GM18909 (cell line): ENCODE measurements around the gene CSNK2A1.
A peak's percentile ranks its signal among the peaks of the same experiment; 100 is the strongest.
"Not testable (repeated sequence)": the region's sequence is repeated elsewhere in the genome, so short reads cannot be mapped to it uniquely, and the experiment has no call there.

ENCODE experiments used
- ATAC-seq: cut with Tn5 transposase; IDR thresholded peaks from one replicate; pipeline ENCODE4 v1.9.1; 2021; ENCODE audit warnings: mild to moderate bottlenecking; ENCODE audit not compliant: unreplicated experiment, poor library complexity

CSNK2A1 gene

DNA sequence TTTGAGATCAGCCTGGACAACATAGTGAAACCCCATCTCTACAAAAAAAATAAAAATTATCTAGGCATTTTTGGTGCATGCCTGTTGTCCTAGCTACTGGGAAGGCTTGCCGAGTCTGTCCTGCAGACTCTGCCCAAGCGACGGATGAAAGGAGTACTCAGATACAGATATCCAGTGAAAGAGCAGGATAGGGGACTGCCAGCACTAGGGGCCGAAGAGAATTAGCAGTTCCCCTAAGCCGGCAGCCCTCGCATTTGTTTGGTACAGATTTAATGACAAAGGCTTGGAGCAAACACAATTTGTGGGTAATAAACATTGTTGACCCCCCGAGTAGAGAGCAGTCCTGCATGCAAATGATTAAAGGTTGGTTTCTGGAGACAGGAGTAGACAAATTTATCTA, 75.8 kb downstream of the CSNK2A1 start:
- ATAC-seq, result no peak

DNA sequence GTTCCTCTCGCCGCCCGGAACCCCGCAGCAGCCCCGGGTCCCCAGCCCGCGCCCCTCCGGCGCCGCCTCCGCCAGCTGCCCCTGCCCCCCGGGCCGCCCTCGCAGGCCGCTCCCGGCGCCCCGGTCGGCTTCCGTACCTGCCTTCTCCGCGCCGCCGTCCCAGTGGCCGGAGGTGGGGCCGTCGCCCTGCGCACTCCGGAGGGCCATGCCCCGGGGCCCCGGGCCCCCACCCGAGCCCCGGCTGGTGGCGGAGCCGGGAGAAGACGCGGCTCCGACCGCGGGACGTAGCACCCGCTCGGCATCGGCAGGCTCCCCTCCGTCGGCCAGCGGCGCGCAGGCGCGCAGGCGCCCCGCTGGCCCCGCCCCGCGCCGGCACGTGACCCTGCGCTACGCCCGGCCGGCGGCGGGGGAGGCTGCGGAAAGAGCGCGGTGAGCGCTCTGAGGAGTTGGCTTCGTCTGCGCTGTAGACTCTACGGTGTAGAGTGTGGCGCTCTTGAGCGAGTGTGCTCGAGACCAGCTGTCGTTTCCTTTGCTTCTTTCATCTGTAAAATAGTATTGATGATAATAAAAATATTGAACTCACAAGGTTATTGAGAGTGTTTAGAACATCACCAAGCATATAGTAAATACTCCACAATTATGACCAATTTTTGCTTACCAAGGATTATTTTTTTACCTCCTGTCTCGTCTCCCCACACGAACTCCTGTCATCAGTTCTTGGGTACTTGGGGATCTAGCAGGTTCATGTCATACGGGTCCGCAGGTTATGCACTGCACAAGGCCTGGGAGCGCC, 81.2 kb downstream of the CSNK2A1 start, which contains the start of gene TBC1D20:
Gene TBC1D20, minus strand, starts transcription at position 335 of the 793 bp plus-strand sequence. Its CDS starts 128 bp downstream, at position 207.
- peak; percentile 95 for ATAC-seq

DNA sequence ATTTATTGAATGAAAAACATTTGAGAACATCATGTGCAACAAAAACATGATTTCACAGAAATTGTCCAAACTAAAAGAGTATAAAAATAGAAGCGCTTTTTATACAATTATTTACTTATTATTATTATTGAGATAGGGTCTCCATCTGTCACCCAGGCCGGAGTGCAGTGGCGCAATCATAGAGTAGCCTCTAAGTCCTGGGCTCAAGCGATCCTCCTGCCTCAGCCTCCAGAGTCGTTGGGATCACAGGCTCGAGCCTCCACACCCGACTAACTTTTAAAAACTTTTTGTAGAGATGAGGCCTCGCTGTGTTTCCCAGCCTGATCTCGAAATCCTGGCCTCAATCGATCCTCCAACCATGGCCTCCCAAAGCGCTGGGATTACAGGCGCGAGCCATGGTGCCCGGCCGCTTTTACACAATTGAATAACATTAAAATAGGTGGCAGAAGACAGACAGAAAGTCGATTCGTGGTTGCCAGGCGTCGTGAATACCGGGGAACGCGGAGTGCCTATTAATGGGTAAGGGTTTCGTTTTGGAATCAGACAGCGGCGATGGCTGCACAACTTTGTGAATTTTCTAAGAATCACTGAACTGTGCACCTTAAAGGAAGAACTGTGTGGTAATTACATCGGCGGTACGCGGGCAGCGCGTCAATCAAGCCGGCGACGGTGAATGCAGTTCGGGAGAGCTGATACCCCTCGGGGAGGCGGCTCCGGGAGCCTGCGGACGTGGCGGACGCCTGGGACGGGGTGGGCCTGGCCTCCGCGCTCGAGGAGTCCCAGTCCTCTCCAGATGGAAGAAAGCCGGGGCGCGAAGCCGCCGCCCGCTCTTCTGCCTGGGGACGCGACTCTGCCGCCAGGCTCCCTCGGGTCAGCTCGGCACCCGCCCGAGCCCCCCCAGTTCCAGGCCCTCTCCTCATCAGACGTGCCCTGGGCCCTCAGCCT, 82.1 kb downstream of the CSNK2A1 start:
- peak; percentile 44 for ATAC-seq

DNA sequence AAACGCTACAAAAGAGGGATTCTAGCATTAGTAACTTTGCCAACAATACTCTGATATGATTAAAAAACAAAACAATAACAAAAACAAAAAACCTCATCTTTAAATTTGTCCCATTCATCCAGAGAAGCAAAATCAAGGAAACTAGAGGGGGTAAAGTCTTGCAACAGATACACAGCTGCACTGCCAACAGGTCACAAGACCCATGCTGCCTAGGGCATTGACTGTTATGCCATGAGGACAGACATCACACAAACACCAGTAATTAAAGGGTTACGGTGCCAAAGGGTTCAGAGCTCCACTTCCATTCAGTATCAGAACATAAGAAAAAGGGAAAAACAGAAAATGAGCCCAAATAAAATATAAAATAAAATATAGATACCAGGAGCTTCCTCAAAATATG, 82.9 kb downstream of the CSNK2A1 start:
- no peak for ATAC-seq

DNA sequence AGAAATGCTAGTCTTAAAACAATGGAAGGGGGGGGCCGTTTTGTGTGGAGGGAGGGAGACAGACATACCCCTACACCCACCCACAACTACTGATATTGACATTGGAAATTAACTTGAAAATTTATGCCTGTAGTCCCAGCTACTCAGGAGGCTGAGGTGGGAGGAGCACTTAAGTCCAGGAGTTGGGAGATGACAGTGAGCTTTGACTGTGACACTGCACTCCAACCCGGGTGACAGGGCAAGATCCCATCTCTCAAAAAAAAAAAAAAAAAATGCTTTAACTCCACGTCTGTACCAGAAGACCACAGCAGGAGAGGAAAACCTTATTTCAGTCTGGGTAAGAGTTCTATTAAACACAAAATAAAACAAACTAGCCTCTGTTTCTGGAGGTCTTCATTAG, 83.4 kb downstream of the CSNK2A1 start:
- no peak for ATAC-seq

DNA sequence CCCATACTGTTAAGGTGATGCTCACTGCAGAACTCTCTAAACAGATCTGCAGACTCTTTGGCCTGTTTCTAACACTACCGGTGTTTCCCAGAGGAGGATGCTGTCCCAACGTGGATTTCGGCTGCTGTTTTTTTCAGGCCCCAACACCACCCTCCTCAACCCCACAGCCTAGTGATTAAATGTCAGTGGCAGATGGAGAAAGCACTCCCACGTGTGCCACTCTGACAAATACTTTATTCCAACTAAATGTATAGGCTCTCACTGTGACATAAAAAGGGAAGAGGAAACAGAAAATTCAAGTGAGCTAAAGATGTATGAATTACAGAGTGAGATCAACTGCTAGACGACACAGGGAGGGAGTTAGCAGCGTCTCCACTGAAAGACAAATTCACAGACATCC, 84.8 kb downstream of the CSNK2A1 start:
- no peak for ATAC-seq

DNA sequence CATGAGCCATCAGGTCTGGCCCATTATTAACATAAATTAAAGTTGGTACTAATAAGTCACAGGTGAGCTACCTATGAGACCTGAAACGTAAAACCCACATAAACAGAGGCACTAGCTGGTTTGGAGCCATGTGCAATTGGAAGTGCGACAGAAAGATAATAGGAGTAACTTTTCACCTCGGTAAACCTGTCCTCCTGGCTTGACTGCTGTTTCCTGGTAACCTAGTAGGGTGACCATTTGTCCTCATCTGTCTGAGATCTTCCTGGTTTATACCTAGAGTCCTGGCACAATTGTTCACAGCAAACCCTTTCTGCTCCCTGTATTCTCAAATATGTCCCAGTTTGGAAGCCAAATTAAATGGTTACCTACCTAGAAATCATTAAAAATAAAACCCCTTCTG, 88.6 kb downstream of the CSNK2A1 start:
- ATAC-seq, result no peak

DNA sequence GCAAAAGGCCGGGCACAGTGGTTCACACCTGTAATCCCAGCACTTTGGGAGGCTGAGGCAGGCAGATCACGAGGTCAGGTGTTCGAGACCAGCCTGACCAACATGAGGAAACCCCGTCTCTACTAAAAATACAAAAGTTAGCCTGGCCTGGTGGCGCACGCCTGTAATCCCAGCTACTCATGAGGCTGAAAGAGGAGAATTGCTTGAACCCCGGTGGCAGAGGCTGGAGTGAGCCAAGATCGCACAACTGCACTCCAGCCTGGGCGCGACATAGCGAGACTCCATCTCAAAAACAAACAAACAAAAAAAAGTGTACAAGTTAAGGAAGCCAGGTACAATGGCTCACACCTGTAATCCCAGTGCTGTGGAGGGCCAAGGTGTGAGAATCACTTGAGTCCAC, 91.6 kb downstream of the CSNK2A1 start:
- ATAC-seq, result not testable (repeated sequence)

DNA sequence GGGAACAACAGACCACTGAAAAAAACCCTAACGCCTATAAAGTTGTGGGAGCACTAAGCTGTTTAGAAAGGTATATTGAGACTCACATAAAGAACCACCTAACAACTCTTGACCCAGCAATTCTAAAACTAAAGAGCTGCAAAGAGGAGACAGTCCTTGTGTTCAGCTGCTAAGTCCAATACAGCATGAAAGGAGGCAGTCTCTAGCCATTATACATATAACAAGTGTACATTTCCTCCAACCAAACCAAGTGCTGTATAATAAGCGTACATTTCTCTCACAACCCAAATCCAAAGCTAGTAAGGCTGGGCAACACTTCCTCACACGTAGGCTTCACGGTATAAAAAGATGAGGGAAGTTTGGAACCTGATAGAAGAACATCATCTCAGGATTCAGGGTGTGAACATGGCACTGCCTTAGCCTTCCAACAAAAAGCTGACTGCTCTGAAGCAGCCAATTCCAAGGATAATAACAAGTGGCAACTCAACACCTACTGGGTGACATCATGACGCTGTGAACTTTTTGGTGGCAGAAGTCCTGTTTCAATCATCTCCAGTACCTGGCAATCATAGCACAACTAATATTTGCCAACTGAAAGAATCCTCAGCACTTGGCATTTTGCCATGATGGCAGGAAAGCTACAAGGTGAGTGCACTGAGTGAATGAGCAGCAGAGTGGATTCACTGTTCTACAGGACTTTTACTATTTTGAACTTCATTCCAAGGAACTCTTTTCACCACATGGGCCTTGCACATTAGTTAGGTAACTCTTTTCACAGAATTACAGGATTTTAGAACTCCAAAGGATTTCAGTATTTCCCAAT, 97.9 kb downstream of the CSNK2A1 start:
- no peak for ATAC-seq

DNA sequence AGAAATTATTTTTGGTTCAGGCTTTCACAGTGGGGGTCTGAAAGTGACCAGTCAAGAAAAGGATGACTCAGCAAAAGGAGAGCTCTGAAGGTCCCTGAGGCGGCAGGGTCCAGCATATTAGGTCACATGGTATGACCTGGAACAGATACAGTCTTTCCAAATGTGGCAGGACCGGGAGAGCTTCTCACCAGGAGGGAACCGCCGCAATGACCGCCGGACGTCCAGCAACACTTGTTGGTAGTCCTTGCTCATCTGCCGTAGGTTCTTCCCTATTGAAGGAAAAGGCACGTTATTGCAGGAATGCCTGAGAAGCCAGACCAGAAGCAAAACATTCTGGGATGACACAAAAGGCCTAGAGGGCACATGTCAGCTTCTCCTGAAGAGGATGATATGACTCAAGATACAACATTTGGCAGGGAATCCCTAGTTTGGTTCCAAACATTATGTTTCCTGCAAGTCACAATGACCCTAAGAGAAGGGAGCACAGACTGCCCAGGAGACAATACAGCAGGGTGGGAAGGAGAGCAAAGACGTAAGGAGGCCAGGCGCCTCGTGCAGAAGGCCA, 98.6 kb downstream of the CSNK2A1 start:
- no peak for ATAC-seq

DNA sequence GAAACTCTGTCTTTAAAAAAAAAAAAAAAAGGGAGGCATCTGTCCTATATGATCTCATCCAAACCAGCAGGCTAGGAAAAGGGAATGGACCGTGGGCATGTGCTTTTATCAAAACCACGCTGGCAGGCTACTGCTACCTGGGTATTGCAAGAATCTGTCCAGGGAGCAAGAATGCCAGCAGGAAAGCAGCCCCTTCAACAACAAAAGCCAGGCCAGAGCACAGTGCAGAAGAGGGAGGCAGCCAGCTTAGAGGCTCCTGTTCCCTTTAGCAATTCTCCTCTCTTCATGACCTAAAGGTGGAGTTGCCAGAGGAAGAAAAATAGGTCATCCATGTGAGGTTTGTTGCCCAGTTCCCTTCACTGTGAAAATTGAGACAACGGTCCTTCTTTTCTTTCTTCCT, 99.5 kb downstream of the CSNK2A1 start:
- ATAC-seq, result no peak

DNA sequence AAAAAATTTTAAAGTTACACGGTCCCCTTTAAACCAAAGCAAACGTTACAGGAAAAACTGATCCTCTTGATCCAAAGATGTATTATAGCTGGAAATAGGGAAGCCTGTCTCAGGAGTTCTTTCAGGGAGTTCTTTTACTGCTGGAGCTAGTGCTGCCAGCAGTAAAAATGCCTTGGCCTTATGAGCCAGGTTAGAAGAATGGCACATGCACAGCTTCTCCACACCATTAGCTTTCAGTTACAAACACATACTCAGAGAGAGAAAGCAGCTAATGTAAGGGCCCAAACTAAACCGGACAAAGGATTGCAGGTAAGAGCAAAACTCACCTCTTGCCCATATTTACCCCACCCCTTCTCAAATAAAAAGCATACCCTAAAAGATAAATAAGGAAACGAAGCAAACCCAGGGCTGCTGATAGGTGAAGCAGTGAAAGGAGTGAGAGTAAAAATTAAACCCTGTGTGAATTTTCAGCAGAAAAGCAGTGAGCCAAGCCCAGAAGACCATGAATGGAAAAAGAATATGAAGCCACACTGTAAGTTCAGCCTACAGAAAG, 100.3 kb downstream of the CSNK2A1 start:
- ATAC-seq, result no peak

DNA sequence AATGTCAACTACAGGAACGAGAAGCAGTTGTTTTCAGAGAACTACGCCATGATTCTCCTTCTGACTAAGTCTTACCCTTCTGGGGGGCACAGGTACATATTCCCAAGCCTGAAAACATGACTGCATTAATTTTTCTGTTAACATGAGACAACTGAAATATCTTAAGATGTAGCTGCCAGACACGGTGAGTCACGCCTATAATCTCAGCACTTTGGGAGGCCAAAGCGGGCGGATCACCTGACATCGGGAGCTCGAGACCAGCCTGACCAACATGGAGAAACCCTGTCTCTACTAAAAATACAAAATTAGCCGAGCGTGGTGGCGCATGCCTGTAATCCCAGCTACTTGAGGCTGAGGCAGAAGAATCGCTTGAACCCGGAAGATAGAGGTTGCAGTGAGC, 103.0 kb downstream of the CSNK2A1 start:
- no peak for ATAC-seq

DNA sequence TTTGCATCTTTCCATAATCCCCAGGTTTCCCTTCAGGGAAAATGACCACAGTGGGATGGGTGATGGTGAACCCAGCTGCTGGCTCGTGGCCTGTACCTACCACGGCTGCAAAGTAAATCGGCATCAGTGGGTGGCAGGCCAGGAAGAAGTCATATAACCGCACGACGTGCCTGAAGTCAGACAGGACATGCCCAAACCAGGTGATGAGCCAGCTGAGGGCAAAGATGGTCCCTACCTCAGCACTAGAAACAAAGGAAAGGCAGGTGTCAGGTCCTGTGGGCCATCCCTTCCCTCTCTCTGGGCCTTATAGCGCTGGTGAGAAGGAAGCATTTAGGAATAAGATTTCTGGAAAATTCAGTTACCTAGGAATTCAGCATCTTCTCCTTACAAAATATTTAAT, 103.4 kb downstream of the CSNK2A1 start:
- ATAC-seq, result no peak

DNA sequence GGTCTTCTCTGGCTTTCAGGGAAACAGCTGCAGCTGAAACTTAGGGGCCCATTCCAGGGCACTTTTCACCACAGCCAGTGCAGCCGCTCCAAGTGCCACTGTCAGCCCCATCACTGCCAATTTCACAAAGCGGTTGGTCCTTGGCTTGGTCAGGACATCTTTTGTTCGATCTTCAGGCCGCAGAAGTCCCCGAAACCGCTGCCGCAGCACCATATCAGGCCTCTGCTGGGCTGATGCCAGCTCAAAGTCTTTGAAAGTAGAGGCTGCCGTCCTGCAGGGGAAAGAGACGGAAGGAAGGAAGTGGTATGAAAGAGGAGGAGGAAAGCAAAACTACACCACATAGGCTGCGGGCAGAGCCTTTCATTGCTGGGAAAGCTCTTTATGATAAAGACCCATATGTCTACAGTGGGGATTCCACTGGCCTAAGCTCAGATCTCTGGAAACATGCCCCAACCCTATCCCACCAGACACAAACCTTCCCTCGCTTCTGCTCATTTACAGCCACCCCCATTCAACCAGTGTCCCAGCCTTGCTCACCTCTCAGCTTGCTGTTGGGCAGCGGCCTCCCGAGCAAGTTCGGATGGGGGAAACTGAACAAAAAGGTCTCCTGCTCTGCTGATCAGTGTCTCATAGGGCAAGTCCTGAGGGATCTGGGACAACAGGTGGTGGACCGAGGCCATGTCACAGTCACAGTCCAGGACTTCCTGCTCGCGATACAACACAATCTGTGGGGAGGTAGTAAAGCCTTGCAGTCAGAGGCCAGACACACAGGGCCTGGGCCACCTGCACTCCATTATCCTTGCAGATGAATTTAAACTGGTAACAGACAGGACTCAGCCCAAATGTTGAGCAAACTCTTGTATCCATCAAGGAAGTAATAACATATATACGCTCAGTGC, 104.8 kb downstream of the CSNK2A1 start:
- ATAC-seq, result no peak

DNA sequence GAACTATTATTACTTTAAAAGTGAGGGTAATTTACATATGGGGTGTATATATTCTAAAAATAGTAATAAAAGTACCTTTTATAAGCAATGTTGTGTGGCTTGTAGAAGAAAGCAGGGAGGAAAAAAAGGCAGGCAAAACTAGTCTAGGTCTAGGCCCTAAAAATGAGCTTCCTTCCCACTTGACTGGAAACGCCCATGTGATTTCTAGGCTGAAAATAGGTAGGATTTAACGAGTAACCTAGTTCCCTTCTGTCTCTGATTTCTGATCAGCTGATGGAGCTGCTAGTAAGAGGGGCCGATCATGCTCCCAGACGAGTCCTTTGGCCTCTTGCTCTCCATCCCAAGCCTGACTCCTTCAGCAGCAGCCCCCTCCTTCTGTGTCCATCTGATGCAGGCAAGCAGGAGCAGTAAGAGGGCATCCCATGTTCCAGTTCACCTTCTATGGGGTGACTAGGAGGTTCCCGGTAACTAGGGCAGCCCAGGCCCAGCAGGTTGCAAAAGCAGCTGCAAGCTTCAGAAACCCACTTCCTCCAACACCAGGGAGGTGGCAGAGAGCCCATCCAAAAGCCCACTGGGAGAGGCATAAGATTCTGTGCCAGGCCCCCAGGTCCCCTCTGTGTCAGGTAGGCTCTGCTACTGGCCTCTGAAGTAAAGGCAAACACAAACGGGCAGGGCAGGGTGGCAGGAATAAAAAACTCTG, 105.7 kb downstream of the CSNK2A1 start:
- no peak for ATAC-seq

DNA sequence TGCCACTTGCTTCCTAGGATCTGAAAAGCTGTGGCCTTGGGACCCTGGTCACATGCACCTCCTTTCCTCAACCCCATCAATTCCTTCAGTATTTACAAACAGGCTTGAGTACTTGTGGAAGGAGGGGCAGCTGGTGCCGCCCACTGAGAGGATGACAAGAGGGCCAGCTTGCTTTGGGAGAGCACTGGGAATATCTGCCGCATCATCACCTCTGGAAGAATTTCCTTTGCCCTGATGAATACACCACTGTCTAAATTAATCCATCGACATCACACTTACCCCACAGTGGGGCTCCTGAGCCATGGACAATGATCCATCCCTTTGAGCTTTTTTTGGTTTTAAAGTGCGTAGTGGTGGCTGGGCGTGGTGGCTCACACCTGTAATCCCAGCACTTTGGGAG, 107.1 kb downstream of the CSNK2A1 start:
- ATAC-seq, result no peak

DNA sequence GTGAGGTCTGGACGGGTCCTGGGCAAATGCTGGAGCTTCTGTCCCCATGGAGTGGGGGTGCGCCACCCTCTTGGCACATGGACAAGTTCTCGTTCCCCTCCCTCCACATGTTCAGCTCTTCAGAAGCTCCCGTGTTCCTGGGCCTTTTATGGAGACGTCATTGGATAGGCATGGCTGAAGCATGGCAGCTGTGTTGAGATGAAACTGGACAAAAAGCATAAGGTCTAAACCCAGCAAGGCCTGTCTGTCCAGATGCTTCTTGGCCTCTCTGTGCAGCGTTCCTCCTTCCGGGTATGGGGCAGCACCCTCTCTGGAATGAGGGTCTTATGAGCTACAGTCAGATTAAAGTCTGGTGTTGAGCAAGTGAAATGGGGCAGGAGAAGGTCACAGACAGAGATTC, 108.0 kb downstream of the CSNK2A1 start:
- ATAC-seq, result no peak
